Thoracic aorta (tissue), 2 donors: ENCODE data around the gene WEE1. TPM values are rescaled to one million over a fixed set of nuclear protein-coding genes. Genes with fewer than 3 reads are reported as not detected.

Experiments
- ATAC-seq: fragments of 150-250 bp; one replicate; pipeline ENCODE4 v1.8.0; 2017; ENCODE audit warnings: low read depth; ENCODE audit not compliant: insufficient number of reproducible peaks, low FRiP score
- DNase-seq: peaks from one replicate; pipeline ENCODE4 v3.0.0-alpha.2; 2020; ENCODE audit warnings: low spot score
- H3K27ac ChIP-seq, 2 donors: fragments of 200-600 bp; sonication (generic); 1 replicate in 1 of 2; 2 replicates in 1 of 2; pipeline ENCODE4 v1.5.1; 2016; ENCODE audit warnings: mild to moderate bottlenecking in 2 of 2, moderate library complexity in 2 of 2
- H3K27me3 ChIP-seq: fragments of 200-600 bp; sonication (generic); replicated peaks from 2 replicates; pipeline ENCODE4 v1.6.0; 2016; ENCODE audit warnings: mild to moderate bottlenecking; ENCODE audit not compliant: insufficient read depth
- H3K36me3 ChIP-seq: fragments of 200-600 bp; sonication (generic); one replicate; pipeline ENCODE4 v1.5.1; 2016
- H3K4me1 ChIP-seq, 2 donors: fragments of 200-600 bp; sonication (generic); 1 replicate in 1 of 2; 2 replicates in 1 of 2; pipeline versions ENCODE4 v1.5.1 to v1.6.0; 2016; ENCODE audit warnings: low read depth in 2 of 2, mild to moderate bottlenecking in 1 of 2; ENCODE audit not compliant: control insufficient read depth in 1 of 2
- H3K4me3 ChIP-seq: fragments of 200-600 bp; sonication (generic); 2 replicates; pipeline ENCODE4 v1.5.1; 2016; ENCODE audit warnings: mild to moderate bottlenecking
- H3K9me3 ChIP-seq: fragments of 200-600 bp; sonication (generic); 2 replicates; pipeline ENCODE4 v1.5.1; 2016
- CTCF ChIP-seq: fragments of 200-600 bp; sonication (generic); IDR thresholded peaks from one replicate; pipeline ENCODE4 v1.5.1; 2019; ENCODE audit warnings: antibody characterized with exemption
- total RNA-seq, 2 donors: library from RNA; depleted of rRNA; stranded (reverse); fragments of >200 nt; gene quantifications; one replicate each; pipeline versions ENCODE4 v1.1.0 to v1.2.3, GENCODE V29; 2016

WEE1 gene
- total RNA-seq, 2 donors from 2014 or later: 36.9 to 44.3 TPM

- H3K4me3 ChIP-seq: no peak overlapping the region
- H3K27ac ChIP-seq: no peak overlapping the region
- H3K36me3 ChIP-seq: no peaks in the 10 kb centered on the region
- DNase-seq (no peak), ATAC-seq (no peak)
- H3K27me3 ChIP-seq: no peaks in the 10 kb centered on the region
- no peaks in the 10 kb centered on the region for H3K9me3 ChIP-seq
- TF ChIP-seq CTCF: no peak
- peaks cover 2 to 13% of the 10 kb centered on the region in 2 donors for H3K4me1 ChIP-seq
Observed at GRCh38 chr11:9561279-9561982, 12.0 kb upstream of the WEE1 start.

GRCh38 chr11:9562716-9563115 lies 10.8 kb upstream of the WEE1 start:
- H3K36me3 ChIP-seq: no peaks in the 10 kb centered on the region
- peaks cover 5 to 26% of the 10 kb centered on the region in 2 donors for H3K4me1 ChIP-seq
- H3K27ac ChIP-seq: no peak overlapping the region
- no peaks in the 10 kb centered on the region for H3K27me3 ChIP-seq
- DNase-seq (no peak), ATAC-seq (no peak)
- TF ChIP-seq CTCF: no peak
- no peaks in the 10 kb centered on the region for H3K9me3 ChIP-seq
- no peak overlapping the region for H3K4me3 ChIP-seq

GRCh38 chr11:9563196-9563730 lies 10.2 kb upstream of the WEE1 start:
- DNase-seq: no peak
- Histone ChIP-seq H3K27me3 (no peaks in the 10 kb centered on the region), H3K36me3 (no peaks in the 10 kb centered on the region), H3K4me1 (peaks cover 10 to 32% of the 10 kb centered on the region in 2 donors), H3K9me3 (no peaks in the 10 kb centered on the region), H3K4me3 (no peak overlapping the region), H3K27ac (no peak overlapping the region)
- no peak for ATAC-seq
- no peak for TF ChIP-seq CTCF

GRCh38 chr11:9565822-9566560 lies 7.5 kb upstream of the WEE1 start:
- Histone ChIP-seq H3K36me3 (no peaks in the 10 kb centered on the region), H3K9me3 (no peaks in the 10 kb centered on the region), H3K4me1 (peaks cover 14 to 49% of the 10 kb centered on the region in 2 donors), H3K27ac (peak overlapping the region; percentile 93 to 95), H3K27me3 (no peaks in the 10 kb centered on the region), H3K4me3 (no peak overlapping the region)
- DNase-seq (peak; percentile 70), ATAC-seq (peak; percentile 90)
- no peak for TF ChIP-seq CTCF

- Histone ChIP-seq H3K4me1 (peaks cover 14 to 50% of the 10 kb centered on the region in 2 donors), H3K4me3 (no peak overlapping the region), H3K27me3 (no peaks in the 10 kb centered on the region), H3K27ac (peak overlapping the region; percentile 93 to 95), H3K36me3 (no peaks in the 10 kb centered on the region), H3K9me3 (no peaks in the 10 kb centered on the region)
- ATAC-seq: no peak
- DNase-seq: no peak
- no peak for TF ChIP-seq CTCF
Observed at GRCh38 chr11:9566561-9567063, 6.9 kb upstream of the WEE1 start.
